MV-4-11 (cell line): Measurements from ENCODE around the gene RAP1GAP.

ENCODE experiments used
- DNase-seq: peaks from one replicate; lab custom pipeline; 2025; lab: John Stamatoyannopoulos, UW

RAP1GAP gene

DNA sequence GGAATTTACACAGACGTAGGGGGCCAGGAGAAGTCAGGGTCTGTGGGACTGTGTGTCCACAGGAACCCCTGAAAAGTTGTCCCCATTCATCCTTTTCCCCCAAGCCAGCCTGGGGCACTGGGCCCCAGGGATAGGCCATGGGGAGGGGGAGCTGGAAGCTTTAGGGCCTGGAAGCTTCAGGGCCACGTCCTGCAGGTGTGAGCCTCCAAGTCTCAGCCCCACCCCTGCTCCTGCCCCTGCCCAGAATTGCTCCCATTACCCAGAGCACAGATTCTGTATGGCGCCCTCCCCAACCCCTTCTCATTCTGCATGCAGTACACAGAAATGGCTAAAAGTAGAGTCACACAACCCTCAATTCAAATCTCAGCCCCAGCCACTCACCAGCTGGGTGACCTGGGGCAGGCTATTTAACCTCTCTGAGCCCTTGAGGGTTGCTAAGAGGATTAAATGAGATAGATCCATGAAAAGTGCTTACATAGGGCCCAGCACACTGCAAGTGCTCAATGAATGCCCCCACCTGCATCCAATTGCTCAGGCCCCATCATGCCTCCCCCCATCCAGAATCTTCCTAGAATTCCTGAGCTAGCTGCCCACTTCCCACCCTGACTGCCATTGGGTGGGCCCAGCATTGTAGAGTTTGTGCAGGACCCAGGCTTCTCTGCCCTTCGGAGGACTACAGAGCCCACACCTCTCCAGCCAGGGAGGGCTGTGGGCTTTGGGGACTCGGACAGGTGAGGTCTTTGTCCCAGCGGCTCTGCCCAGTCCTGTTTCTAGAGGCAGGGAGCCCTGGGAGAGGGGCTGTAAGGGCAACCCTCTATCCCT is 6.5 kb downstream of the RAP1GAP start:
- no peak for DNase-seq

DNA sequence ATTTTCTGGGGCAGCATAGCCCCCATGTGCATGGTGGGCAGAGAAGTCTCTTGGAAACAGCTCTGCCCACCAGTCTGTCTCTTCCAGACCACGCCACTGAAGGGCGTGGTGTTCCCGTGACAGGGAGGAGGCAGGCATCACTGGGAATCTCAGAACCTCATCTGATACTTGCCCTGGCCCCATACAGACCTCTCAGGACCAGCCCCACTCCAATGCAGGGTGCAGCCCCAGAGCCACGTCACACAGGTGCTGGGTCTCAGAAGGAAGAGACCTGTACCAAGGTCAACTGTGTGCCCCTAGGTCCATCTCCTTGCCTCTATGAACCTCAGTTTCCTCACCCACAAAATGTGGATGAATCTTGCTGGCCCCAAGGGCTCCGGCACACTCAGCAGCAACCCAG is 7.3 kb downstream of the RAP1GAP start:
- no peak for DNase-seq

DNA sequence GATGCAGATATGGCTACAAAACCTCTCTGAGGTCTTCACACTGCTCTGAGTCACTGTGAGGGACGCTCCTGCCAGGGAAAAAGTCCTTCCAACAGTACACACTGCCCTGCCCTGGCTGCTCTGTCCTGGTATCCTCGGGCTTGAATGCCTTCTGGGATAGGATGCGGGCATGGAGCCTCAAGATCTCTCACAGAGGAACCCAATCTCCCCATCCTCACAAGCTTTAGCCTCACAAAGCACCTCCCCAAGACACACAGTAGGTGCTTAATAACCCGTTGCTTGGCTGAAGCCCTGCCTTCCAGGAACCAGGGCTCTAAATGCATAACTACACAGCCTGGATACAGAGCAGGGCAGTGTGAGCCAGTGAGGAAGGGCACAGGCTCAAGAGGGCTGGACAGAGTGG is 9.2 kb downstream of the RAP1GAP start:
- DNase-seq, result no peak

DNA sequence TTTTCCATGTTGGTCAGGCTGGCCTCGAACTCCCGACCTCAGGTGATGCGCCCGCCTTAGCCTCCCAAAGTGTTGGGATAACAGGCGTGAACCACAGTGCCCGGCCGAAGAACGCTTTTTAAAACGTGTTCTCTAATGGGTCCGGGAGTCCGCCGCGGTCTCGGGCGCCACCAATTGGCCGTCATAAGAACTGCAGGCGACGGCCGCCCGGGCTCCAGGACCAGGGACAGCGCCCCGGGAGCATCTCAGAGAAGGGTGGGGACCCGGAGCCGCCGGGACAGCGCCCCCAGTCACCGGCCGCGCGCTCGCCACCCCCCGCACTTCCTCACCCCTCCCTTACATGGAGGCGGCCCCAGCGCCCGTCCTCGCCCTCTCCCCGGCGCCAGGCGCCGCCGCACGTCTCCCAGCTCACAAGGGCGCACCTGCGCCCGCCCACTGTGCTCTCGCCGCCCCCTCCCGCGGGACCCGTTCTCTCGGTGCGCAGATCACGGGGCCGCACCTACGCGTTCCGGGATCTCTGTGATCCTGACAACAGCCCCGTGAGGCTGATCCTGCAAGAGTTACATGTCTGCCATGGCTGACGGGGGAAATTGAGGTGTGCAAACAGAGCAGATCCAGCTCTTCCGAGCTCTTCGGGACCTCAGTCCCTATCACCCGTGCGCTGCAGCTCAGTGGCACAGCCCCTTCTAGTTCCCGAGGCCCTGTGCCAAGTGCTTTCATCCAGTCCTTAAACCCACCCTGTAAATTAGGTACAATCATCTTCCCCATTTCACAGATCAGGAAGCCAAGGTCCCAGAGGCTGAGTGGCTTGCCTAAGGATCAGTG is 9.8 kb downstream of the RAP1GAP start:
- DNase-seq, result peak; percentile 57

DNA sequence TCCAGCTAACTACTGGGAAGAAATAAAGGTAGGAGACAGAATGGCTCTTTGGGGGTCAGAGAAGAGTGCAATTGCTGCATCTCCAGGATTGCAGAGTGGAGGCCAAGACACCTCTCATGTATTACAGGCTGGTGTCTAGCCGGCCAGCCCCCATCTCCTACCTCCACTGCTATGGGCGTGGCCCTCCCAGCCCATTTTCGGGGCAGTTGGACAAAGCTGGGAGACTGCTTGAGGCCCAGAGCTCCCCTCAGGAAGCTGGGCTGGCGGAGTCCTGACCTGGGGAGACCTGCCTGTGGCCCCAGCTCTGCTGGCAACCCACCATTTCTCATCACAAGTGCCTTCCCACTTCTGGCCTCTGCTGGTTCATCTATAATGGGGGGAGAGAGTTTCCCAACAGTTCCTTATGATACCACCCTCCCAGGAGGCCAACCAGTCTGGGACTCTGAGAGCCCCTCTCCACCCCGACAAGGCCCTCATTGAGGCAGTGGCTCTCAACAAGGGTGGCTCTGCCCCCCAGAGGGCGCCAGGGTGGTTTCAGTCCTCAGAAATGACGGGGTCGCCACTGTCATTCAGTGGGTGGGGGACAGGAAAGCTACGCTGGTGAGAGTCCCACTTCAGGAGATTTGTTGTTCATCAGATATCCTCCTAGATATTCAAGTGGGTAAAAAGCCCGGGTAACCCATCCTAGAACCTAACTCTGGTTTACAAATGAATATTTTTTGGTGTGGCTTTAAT is 11.5 kb downstream of the RAP1GAP start:
- no peak for DNase-seq

DNA sequence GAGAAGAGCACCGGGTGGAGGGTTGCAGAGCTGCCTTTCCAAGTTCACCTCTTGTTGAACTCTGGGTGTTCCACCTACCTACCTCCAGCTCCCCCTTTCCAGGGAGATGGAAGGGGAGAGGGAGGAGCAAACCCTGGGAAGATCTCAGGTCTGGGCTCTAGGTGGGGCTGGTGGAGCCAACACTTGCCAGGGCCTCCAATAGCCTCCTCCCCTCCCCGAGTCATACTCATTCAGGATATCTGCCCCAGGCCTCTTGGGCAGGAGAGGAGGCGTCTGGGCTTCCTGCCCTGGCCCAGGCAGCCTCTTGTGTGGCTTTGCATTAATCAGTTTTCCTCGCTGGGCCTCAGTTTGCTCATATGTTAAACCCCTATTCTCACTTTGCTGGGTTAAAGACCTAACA is 13.4 kb downstream of the RAP1GAP start:
- DNase-seq, result no peak

DNA sequence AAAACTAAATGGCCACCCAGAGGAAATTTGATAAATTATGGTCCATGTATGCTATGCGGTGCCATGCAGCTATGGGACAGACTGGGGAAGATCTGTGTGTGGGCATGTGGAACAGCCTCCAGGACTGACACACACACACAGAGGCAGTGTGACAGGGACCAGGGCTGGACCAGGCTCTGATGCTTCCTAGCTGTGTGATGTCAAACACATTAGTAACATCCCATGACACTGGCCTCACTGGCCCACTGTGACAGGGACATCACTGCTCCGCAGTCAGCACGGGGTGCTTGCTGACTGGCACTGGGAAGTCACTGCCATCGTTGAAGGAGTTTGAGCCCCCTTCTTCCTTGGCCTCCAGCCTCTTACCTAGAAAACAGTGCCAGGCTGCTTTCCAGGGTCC is 13.9 kb downstream of the RAP1GAP start:
- no peak for DNase-seq

DNA sequence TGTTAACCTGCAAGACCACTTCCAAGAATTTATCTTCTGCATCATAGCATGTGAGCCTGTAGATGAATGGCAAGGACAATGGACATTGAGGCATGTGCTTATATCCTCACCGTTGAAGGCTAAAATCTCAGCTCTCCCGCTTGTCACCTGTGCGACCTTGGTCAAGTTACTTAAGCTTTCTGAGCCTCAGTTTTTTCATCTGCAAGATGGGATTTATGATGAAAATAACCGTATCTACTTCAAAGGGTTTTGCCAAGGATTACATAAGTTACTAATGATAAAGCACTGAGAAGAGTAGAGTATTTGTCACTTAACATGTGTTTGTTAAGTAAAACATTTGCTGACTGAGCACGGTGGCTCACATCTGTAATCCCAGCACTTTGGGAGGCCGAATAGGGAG is 14.9 kb downstream of the RAP1GAP start:
- no peak for DNase-seq

DNA sequence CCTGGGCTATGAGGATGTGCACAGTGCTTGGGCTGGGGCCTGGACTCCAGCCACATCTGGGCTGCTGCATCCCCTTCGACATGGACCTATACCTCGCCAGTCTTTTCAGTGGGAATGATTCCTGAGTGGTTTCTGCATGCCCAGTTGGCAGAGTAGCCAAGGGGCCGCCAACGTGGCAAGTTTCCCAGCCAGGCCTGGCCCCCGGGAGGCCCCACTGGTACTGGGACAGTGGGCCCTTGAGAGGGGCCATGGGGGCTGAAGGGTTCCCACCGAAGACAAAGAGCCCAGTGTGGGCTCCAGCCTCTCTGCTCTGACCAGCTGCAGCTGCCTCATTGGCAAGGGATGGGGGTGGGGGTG is 15.4 kb downstream of the RAP1GAP start:
- no peak for DNase-seq

DNA sequence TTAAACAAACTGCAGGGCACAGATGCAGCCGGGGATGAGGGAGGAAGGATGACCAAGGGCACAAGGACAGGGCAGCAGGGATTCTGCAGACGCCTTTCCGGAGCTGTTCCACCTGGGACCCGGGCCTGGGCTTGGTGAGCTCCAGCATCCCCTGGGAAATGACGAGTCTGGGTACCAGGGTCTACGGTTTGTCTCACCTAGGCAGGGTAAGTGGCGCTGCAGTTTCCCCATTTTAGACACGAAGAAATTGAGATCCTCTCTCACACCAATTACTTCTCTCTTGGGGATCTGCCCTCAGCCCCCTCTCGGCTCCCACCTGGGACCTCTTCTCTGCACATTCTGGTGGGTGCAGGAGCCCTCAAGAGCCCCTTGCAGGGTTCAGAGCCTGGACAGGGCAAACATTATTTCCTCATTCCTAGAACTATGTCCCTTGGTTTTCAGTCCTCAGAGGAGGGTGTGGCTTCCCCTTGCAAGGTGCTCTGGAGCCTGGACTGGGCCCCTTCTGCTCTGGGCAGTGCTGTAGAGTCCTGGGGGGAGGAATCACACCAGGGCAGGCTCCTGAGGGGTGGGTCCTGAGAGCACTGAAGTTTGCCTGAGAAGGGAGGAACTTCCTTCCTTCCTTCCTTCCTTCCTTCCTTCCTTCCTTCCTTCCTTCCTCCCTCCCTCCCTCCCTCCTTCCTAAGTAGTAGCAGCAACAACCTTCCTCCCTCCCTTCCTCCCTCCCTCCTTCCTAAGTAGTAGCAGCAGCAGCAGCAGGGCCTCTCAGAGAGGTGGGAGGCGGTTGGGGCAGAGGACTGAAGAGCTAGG is 16.0 kb downstream of the RAP1GAP start:
- no peak for DNase-seq

DNA sequence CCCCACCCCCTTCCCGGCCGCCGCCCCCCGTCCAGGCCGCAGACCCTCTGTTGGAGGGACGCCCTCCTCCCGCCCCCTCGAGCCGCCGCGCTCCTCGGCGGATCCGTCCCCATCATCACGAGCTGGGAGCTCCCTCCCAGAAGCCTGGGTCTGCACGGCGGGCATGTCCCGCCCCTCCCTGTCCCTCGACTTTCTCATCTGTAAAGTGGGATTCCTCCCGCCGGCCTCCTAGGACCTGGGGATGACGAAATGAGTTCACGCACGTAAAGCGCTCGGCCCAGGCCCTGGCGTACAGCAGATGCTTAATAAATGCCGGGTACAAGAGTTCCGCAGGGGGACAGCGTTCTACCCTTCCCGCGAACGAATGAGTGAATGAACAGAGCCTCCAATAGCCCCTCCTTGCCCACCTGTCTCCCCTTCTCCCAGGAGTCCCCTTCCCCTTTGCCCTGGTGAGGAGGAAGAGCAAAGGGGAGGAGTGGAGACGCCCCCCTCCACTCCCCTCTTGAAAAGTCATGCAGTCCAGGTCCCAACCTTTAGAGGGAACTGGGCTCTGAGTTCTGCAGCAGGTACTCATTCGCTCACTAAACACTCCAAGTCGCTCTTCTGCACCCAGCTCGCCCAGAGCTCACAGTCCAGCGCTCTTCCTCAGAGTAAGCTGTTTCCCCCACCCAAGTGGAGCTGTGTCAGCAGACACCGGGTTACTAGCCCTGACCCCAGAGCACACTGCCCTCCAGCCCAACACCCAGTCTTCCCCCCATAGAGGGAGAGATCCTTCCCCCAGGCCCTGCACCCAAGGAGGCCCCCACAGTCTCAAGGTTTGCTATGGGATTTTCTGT is 16.8 kb downstream of the RAP1GAP start:
- no peak for DNase-seq

DNA sequence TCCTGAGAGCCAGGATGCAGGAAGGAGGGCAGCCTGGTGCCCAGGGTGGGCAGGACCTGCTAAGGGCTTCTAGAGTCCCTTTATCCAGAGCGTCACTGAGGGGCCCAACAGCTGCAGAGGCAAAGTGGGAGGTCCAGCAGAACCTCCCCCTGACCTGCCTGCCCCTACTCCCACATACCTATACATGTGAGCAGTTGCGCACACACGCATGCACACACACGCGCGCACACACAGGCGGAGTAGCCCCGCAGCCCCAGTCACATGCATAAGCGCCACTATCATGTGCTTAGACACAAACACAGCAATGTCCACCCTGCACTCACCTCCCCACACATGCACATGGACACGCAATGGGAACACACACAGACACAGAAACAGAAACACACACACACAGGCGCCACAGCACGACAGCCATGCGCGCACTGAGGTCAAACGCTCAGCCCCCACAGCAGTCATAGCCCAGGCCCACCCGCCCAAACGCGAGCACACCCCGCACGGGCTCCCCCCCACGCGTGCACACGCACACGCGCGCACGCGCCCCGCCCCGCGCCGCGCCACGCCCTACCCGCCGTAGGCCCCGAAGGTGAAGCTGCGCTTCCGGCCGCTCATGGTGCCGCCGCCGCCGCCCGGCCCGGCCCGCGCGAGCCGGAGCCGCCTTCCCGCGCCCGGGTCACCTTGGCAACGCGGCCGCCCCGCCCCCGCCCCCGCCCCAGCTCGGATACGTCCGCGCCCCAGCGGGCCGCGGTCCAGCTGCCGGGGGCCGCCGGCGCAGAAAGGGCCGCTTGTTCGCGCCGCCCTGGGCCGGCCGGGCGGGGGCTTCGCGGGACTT is 17.7 kb downstream of the RAP1GAP start:
- no peak for DNase-seq

DNA sequence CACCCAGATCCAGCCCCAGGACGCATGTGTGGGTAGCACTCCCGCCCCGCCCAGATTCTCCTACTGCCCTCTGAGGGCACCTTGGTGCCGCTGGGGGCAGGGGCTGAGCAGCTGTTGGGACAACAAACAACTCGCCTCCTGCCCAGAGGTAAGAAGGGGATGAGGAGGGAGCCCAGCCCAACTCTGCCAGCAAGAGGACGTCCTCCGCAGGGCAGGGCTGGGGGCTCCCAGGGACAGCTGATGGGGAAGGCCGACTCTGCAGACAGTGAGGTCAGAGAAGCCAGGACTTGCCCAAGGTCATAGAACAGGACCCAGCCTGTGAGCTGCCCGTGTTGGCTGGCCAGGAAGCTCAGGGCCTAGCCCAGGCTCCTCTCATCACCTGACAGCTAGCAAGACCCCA is 18.8 kb downstream of the RAP1GAP start:
- no peak for DNase-seq

DNA sequence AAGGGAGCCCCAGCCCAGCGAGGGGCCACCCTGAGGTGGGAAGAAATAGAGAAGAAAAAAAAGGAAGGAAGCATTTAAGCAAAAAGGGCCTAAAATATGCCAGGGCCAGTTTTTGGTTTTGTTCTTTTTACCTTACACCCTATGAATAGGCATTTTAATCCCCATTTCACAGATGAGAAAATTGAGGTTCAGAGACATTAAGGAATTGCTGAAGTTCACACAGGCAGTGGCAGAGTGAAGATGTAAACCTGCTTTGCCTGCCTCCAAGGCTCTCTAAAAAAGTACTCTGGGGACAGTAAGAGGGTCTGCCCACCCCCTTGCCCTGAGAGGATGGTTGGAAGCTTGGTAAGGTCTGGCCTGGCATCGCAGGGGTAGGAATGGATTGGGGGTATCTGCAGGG is 19.8 kb downstream of the RAP1GAP start:
- DNase-seq, result no peak

DNA sequence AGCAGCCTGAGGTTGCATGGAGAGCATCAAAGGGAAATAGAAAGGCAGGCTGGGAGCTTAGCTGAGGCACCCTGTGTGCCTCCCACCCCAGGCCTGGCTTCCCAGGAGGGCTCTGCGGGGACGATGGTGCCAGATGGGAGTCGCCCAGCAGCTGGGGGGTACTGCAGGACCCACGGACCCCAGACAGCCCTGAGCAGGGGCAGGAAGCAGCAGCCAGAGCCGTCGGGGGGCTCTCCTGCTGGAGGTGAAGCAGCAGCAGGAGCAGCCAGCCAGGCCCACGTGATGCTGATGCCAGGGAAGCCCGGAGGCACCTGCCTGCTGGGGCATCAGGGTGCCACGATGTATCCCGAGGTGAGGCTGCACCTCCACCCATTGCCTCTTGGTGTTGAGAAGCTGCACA is 20.4 kb downstream of the RAP1GAP start:
- DNase-seq, result no peak

DNA sequence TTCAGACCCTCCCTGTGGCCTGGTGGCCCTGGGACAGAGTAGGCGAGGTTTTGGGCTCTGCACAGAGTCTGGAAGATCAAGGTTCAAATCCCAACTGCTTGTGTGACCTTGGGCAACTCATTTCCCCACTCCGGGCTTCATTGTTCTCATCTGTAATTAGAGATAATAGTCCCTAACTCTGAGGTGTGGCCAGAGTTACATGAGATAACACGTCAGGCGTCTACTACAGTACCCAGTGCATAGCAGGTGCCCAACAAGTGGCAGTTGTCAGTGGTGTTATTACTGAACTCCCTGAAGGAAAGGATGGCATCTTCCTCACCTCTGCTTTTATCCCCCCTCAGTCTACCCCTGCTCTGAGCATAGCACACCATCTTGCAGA is 20.8 kb downstream of the RAP1GAP start:
- no peak for DNase-seq

DNA sequence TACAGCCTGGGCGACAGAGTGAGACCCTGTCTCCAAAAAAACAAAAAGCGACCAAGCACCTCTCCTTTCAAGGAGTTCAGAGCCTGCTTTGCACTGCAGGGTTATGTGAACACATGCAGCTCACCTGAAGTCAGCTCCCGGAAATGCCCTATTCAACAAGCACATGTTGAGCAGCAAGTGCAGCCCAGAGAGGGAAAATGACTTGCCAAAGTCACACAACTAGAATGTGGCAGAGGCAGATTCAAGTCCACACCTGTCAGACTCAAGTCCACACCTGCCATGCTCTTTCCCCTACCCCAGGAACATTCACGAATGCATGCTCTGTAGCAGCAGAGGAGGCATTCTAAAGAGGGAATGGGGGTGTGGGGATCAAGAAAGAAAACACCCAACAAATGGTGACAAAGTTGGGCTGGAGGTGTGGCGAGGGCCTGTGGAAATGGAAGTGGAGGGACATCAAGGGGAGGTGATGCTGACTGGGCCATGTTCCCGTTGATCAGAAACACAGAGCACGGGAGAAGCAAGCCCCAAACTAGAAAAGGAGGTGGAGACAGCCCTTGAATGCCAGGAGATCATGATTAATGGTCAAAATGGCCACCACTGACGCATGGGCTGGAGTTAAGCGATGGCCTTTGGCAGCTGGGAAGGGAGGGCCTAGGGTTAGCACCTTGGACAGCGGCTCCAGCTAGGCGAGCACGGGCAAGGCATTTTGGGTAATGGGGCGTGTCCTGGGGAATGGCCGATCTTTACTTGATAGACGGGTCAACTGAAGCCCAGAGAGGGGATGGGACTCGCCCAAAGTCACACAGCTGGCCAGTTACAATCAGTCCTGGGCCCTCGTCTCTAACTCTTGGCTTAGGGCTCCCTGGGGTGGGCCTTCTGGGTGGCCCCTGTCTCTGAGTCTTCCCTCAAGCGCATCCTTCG is 21.5 kb downstream of the RAP1GAP start:
- peak; percentile 65 for DNase-seq

DNA sequence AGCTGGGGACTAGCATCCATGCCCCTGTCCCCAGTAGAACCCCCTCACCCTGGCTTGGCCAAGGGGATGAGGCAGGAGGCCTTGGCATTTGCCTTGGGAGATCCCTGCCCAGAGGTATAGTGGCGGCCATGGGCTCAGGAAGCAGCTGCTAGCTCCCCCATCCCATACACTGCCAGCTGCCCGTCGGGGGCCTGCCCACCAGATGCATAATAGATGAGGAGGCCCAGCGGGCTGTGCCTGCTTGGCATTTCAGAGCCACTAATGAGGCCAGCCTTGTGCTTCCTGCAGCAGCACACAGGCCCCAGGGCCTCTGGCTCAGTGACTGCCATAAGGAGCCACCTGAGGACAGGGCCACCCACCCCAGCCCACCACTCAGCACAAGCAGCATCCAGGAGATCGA is 23.6 kb downstream of the RAP1GAP start:
- no peak for DNase-seq

DNA sequence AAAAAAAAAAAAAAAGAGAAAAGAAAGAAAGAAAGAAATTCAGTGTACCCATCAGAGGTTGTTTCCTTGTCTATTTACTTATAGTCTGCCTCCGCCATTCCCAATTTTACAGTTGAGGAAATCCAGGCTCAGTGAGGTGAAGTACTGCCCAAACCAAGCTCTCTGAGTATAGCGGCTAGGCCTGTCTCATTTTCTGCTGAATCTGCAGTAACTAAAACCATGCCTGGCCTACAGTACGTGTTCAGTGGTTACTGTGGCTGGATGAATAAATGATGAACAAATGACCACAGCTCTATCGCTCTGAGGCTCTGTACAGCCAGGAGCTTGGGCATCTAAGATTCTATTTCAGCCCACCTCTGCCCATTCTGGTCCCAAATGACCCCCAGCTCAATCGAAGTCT is 24.3 kb downstream of the RAP1GAP start:
- no peak for DNase-seq
